ENCODE results near the gene UBXN2A.

UBXN2A gene

DNA sequence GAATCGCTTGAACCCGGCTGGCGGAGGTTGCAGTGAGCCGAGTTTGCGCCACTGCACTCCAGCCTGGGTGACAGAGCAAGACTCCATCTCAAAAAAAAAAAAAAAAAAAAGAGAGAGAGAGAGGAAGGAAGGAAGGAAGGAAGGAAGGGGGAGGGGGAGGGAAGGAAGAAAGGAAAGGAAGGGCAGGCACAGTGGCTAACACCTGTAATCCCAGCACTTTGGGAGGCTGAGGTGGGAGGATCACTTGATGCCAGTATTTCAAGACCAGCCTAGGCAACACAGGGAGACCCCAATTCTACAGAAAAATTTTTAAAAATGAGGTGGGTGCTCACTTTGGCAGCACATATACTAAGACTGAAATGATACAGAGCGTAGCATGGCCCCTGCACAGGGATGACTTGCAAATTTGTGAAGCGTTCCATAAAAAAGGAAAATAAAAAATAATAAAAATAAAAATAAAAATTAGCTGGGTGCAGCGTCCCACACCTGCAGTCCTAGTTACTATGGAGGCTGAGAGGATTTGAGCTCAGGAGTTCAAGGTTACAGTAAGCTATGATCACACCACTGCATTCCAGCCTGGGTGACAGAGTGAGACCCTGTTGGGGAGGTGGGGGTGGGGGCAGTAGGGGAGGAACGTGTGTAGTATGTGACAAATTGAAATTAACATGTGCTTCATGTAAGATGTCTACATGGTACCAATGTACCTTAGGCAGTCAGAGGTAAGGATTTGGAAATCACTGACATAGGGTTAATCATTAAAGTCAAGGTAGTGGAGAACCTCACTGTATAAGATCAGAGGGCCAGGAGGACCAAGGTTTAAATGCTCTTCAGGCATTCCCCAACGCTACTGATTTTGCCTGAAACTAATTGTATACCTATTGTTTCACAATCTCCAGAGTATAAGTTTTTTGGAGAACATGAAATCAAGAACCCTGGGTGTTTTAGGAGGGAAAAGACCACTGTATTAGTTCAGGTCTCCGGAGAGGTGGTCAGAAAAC, 105.5 kb downstream of the UBXN2A start:
- H3K4me3 ChIP-seq (replicated peaks in 1 of 2; ENCODE audit: low read depth in 2 of 2, low read length in 2 of 2): peak overlapping the region in 1 of 2 donors; percentile 65
- TF ChIP-seq, protein P1, sequence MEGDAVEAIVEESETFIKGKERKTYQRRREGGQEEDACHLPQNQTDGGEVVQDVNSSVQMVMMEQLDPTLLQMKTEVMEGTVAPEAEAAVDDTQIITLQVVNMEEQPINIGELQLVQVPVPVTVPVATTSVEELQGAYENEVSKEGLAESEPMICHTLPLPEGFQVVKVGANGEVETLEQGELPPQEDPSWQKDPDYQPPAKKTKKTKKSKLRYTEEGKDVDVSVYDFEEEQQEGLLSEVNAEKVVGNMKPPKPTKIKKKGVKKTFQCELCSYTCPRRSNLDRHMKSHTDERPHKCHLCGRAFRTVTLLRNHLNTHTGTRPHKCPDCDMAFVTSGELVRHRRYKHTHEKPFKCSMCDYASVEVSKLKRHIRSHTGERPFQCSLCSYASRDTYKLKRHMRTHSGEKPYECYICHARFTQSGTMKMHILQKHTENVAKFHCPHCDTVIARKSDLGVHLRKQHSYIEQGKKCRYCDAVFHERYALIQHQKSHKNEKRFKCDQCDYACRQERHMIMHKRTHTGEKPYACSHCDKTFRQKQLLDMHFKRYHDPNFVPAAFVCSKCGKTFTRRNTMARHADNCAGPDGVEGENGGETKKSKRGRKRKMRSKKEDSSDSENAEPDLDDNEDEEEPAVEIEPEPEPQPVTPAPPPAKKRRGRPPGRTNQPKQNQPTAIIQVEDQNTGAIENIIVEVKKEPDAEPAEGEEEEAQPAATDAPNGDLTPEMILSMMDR (IDR thresholded peaks at IDR 0.05; ENCODE audit: low read depth, low read length): no peak
- DNase-seq (ENCODE audit: low read depth in 2 of 2): no peak

DNA sequence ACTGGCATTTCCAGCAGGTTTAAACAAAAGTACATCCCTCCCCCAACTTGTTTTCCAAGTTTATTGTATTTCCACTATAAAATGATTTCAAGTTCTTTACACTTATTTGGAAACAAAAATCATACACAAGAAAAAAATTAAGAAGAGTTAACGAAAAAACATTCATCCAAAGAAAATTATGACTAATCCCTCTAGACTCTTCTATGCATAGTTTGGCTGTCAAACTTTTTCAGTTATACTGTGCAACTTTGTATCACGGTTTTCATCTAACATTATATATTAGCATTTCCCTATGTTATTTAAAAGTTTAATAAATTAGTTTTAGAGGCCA, 106.3 kb downstream of the UBXN2A start:
- TF ChIP-seq, protein P1 (IDR thresholded peaks at IDR 0.05; ENCODE audit: low read depth, low read length): no peak
- peak overlapping the region; percentile 65 to 84 for H3K4me3 ChIP-seq (replicated peaks in 1 of 2; ENCODE audit: low read depth in 2 of 2, low read length in 2 of 2)
- DNase-seq (ENCODE audit: low read depth in 2 of 2): no peak

DNA sequence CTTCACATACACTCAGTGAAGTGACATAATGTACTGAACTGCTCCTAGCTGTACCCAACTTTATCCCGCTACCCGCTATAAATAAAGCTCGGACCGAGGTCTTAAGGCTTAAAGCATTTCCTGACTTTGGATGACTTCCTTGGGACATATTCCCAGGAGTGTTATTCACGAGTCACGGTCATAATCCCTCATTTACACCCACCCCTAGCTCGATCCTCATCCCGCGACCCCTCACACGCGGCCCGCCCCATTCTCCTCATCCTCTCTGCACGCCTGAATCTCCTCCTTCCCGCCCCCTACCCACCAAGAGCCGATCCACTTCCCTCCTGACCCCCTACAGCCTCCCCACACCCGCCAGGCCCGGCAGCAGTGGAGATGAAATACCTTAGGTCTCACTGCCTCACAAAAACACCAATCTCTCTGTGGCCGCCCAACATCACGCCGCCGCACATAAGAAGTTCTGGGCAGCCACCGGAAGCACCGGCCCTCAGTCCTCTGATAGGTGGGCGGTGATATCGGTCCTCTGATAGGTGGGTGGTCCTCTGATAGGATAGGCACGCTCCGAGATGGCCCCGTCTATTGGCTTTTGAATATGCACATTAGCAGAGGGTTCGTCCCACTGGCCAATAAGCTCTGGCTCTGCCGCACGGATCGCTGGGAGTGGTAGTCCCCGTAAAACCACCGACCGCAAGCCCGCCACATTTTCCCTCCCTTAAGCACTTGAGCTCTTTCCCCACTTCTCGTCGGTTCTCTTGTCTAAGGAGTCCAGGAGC, 106.9 kb downstream of the UBXN2A start, which contains the start of gene WDCP:
TSS of gene WDCP (minus strand) at position 462 of the 773 bp plus-strand sequence. CDS start 7,897 bp downstream, outside the sequence.
- DNase-seq (ENCODE audit: low read depth in 2 of 2): peak; percentile 99
- TF ChIP-seq, protein P1 (IDR thresholded peaks at IDR 0.05; ENCODE audit: low read depth, low read length): no peak
- peak within 1 kb of the TSS; percentile 65 to 84 for H3K4me3 ChIP-seq (replicated peaks in 1 of 2; ENCODE audit: low read depth in 2 of 2, low read length in 2 of 2)

DNA sequence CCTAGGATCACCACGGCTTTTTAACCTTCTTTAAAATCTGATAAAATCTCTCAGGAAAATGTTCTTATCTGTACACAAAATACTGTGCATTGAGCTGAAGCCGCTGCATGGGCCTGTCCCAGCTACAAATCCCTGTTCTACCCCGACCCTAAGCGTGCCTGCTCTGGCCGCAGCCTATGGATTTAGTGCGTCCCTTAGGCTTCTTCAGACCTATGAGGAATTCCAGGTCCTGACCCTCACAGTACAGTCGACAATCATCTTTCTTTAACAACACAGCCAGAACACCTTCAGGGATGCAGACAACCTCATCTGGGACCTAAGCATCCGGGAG, 107.4 kb downstream of the UBXN2A start:
- TF ChIP-seq, protein P1 (IDR thresholded peaks at IDR 0.05; ENCODE audit: low read depth, low read length): no peak
- H3K4me3 ChIP-seq (replicated peaks in 1 of 2; ENCODE audit: low read depth in 2 of 2, low read length in 2 of 2): no peak overlapping the region
- no peak for DNase-seq (ENCODE audit: low read depth in 2 of 2)

DNA sequence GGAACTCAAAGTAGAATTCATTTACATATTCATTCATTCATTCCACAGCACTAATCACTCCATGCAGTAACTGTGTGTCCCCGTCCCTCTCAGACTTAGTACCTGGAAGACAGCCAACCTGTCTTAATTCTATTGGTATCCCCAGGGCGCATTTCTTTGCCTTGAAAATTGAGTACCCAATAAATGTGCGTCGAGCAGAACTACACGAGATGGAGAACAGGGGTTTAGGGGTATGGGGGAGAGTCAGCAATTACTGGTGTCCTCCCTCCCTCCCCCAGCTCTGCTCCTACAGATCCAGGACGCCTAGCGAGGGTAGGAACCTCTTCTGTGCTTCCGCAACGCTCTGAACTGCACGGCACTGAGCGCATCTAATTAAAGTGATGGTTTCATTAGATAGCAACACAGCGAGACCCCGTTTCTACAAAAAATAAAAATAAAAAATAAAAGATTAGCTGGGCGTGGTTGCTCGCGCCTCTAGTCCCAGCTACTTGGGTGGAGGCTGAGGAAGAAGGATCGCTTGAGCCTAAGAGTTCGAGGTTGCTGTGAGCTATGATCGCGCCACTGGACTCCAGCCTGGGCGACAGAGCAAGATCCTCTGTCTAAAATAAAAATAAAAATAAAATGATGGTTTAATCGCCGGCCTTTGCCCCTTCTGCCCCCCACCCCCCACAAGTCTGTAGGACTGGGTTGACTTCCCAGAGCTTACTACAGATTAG, 108.7 kb downstream of the UBXN2A start:
- DNase-seq (ENCODE audit: low read depth in 2 of 2): no peak
- peak overlapping the region; percentile 61 to 76 for H3K4me3 ChIP-seq (replicated peaks in 1 of 2; ENCODE audit: low read depth in 2 of 2, low read length in 2 of 2)
- TF ChIP-seq, protein P1 (IDR thresholded peaks at IDR 0.05; ENCODE audit: low read depth, low read length): no peak

DNA sequence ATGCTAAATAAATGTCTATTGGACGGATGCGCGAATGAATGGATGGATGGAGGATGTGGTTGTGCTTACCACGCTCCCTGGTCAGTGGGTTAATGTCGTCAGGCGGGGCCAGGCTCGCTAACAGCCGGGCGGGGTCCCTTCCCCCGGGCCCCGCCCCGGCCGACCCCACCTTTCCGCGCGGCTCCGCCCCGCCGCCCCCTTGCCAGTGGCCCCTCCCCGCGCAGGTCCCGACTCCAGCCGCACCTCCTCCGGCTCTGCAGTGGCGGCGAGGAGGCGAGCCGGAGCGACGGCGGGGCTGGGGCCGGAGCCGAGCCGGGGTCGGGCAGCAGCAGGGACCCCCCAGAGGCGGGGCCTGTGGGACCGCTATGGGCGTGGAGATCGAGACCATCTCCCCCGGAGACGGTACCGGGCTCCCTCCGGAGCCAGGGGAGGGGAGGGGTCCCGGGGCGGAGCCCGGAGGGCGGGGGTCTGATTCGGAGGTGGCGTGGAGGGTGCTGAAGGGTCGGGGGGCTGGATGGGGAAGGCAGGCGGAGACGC, 109.3 kb downstream of the UBXN2A start, which contains the start of gene FKBP1B:
TSS of gene FKBP1B (plus strand) at position 257 of the 537 bp plus-strand sequence. CDS start at position 366, 109 bp downstream.
- TF ChIP-seq, protein P1 (IDR thresholded peaks at IDR 0.05; ENCODE audit: low read depth, low read length): no peak
- DNase-seq (ENCODE audit: low read depth in 2 of 2): peak; percentile 52 to 55
- H3K4me3 ChIP-seq (replicated peaks in 1 of 2; ENCODE audit: low read depth in 2 of 2, low read length in 2 of 2): peak within 1 kb of the TSS; percentile 61 to 76

All from cardiac fibroblast (primary cell).